DND-41 (cell line): ENCODE measurements around the gene ONECUT1.

Source experiments
- ATAC-seq: fragments of 200-7000 bp; cut with Tn5 transposase; 3 replicates; pipeline ENCODE4 v1.9.1; 2021; ENCODE audit warnings: low read depth; ENCODE audit not compliant: insufficient read depth
- DNase-seq: peaks from one replicate; pipeline ENCODE4 v3.0.0-alpha.2; 2020
- H2AFZ ChIP-seq: 2 replicates; pipeline ENCODE4 v1.6.0; 2012; ENCODE audit warnings: low read depth, low read length
- H3K27ac ChIP-seq: 2 replicates; pipeline ENCODE4 v1.5.1; 2012; ENCODE audit warnings: low read length, inconsistent platforms
- H3K27me3 ChIP-seq: fragments of 200-600 bp; sonication (generic); 2 replicates; pipeline ENCODE4 v1.6.0; 2012; ENCODE audit warnings: low read length, mild to moderate bottlenecking, inconsistent platforms; ENCODE audit not compliant: insufficient read depth, poor library complexity
- H3K36me3 ChIP-seq: 2 replicates; pipeline ENCODE4 v1.5.1; 2012; ENCODE audit warnings: low read length, inconsistent platforms; ENCODE audit not compliant: insufficient read depth
- H3K4me1 ChIP-seq: 2 replicates; pipeline ENCODE4 v1.5.1; 2012; ENCODE audit warnings: mild to moderate bottlenecking, low read length; ENCODE audit not compliant: insufficient read depth
- H3K4me2 ChIP-seq: 2 replicates; pipeline ENCODE4 v1.6.0; 2012; ENCODE audit warnings: mild to moderate bottlenecking, moderate library complexity, low read length, inconsistent platforms; ENCODE audit not compliant: insufficient read depth
- H3K4me3 ChIP-seq, 2 experiments: fragments of 200-600 bp in 1 of 2; shearing (Covaris generic) in 1 of 2; 2 replicates each; pipeline ENCODE4 v1.5.1; 2012 to 2016; ENCODE audit warnings: inconsistent platforms in 2 of 2, low read length in 2 of 2, mild to moderate bottlenecking in 2 of 2, low read depth in 1 of 2, moderate library complexity in 1 of 2
- H3K79me2 ChIP-seq: 2 replicates; pipeline ENCODE4 v1.6.0; 2012; ENCODE audit warnings: low read length, inconsistent platforms; ENCODE audit not compliant: insufficient read depth
- H3K9ac ChIP-seq: 2 replicates; pipeline ENCODE4 v1.6.0; 2012; ENCODE audit warnings: low read depth, mild to moderate bottlenecking, inconsistent platforms, low read length, moderate library complexity
- H3K9me3 ChIP-seq: 2 replicates; pipeline ENCODE4 v1.5.1; 2012; ENCODE audit warnings: low read length, moderate library complexity, mild to moderate bottlenecking, inconsistent platforms; ENCODE audit not compliant: insufficient read depth, severe bottlenecking
- H4K20me1 ChIP-seq: 2 replicates; pipeline ENCODE4 v1.6.0; 2012; ENCODE audit warnings: low read length; ENCODE audit not compliant: insufficient read depth
- EZH2 ChIP-seq: IDR thresholded peaks from 3 replicates; pipeline ENCODE4 v1.6.1; 2012; ENCODE audit warnings: borderline replicate concordance, low read depth, mild to moderate bottlenecking, moderate library complexity, low read length, inconsistent platforms; ENCODE audit not compliant: severe bottlenecking
- TF ChIP-seq, protein P1 (sequence below): IDR thresholded peaks from 2 replicates; pipeline ENCODE4 v1.5.1; 2012; ENCODE audit warnings: borderline replicate concordance, low read length, moderate library complexity, mild to moderate bottlenecking; ENCODE audit not compliant: poor library complexity, severe bottlenecking; ENCODE audit errors: extremely low read depth

Gene ONECUT1

GRCh38 chr15:52785672-52786406 lies 4.3 kb downstream of the ONECUT1 start:
- H3K4me2 ChIP-seq = no peak overlapping the region
- DNase-seq (no peak), ATAC-seq (no peak)
- H3K4me1 ChIP-seq = peaks cover 13% of the 10 kb centered on the region
- no peak overlapping the region for H3K4me3 ChIP-seq
- H3K9me3 ChIP-seq = peaks cover 2% of the 10 kb centered on the region
- H3K27ac ChIP-seq = no peak overlapping the region
- H4K20me1 ChIP-seq = no peaks in the 10 kb centered on the region
- no peak overlapping the region for H3K9ac ChIP-seq
- no peaks in the 10 kb centered on the region for H3K36me3 ChIP-seq
- H3K27me3 ChIP-seq = no peaks in the 10 kb centered on the region
- H3K79me2 ChIP-seq = no peaks in the 10 kb centered on the region
- H2AFZ ChIP-seq = no peak overlapping the region
- TF ChIP-seq, protein P1, sequence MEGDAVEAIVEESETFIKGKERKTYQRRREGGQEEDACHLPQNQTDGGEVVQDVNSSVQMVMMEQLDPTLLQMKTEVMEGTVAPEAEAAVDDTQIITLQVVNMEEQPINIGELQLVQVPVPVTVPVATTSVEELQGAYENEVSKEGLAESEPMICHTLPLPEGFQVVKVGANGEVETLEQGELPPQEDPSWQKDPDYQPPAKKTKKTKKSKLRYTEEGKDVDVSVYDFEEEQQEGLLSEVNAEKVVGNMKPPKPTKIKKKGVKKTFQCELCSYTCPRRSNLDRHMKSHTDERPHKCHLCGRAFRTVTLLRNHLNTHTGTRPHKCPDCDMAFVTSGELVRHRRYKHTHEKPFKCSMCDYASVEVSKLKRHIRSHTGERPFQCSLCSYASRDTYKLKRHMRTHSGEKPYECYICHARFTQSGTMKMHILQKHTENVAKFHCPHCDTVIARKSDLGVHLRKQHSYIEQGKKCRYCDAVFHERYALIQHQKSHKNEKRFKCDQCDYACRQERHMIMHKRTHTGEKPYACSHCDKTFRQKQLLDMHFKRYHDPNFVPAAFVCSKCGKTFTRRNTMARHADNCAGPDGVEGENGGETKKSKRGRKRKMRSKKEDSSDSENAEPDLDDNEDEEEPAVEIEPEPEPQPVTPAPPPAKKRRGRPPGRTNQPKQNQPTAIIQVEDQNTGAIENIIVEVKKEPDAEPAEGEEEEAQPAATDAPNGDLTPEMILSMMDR = no peak
- TF ChIP-seq EZH2 = no peak

DNA sequence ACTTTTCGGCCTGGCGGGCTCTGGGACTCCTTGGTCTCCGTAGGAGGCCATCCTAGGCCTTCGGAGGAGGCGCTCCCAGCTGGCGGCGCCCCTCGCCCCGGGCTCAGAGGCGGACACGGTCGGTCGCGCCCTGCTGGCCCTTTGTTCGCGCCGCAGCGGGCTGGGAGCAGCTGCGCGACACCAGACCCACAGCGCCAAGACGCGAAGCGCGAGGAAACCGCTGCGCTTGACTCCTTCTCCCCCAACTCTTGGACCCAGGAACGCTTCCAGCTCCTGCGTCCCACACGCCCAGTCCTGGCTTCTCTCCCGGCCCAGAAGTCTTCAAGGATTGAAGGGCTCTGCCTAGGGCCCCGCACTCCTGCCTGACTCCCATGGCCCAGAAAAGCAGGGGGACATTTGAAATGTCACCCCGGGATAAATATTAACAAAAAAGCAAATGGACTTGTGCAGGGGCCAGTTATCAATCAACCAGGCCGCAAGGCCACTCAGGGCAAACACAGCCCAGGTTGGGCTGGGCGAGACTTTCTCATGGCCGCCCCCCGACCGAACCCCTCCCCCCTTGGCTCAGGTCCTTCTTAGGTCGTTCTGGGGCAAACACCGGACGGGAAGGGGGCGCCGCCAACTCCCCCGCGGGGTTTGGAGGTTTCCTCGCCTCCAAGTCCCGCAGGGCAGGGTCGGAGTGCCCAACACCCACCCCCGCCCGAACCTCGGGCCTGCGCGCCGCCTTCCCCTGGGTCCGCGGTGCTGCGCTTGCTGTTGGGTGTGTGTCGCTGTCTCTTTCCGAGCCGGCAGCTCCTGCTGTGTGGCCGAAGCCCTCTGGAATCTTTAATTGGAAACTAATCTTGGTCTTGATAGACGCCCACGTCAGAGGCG lies 5.1 kb downstream of the ONECUT1 start:
- peaks cover 2% of the 10 kb centered on the region for H3K9me3 ChIP-seq
- no peaks in the 10 kb centered on the region for H3K27me3 ChIP-seq
- no peak overlapping the region for H3K4me2 ChIP-seq
- H3K36me3 ChIP-seq = no peaks in the 10 kb centered on the region
- ATAC-seq = no peak
- H3K79me2 ChIP-seq = no peaks in the 10 kb centered on the region
- H3K4me3 ChIP-seq = no peak overlapping the region
- TF ChIP-seq EZH2 = no peak
- TF ChIP-seq, protein P1 = no peak
- H3K27ac ChIP-seq = no peak overlapping the region
- H3K9ac ChIP-seq = no peak overlapping the region
- peaks cover 8% of the 10 kb centered on the region for H3K4me1 ChIP-seq
- H2AFZ ChIP-seq = no peak overlapping the region
- DNase-seq = no peak
- H4K20me1 ChIP-seq = no peaks in the 10 kb centered on the region

DNA sequence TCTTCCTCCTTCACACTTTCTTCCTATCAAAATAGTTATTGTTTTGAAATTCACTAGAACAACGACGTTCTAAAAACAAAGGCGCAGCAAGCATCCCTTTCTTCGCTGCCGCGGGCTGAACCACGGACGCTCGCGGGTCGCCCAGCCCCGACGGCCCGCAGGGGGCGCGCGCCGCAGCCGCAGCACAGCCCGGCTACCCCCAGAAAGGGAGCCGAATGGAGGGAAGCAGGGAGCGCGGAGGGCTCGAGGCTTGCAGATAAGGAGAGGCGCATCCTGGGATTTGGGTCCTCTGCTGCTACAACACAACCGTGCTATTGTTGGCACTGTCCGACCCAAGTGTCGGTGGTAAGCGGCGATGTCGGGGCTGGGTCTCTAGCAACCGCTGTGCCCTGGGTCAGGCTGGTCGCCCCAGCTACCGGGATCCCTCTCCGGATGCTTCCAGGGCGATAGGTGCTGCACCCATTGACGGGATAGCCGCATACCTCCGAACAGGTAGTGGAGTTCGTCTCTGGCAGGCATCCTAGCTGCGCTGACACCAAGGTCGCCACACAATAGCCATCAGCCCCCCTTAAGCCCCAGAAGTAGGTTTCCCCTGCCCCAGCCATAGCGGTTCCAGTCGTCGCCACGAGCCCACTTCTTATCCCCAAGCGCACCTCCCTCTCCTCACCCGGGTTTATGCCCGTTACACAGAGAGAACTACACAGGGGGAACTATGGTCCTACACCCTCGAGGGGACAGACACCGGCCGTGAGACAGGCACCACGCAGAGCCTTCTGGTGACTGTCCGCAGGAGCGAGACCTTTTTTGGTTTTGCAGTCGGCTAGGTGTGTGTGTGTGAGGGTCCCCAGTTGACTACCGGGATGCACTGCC lies 6.0 kb downstream of the ONECUT1 start:
- no peak for TF ChIP-seq EZH2
- TF ChIP-seq, protein P1 = no peak
- H3K27me3 ChIP-seq = no peaks in the 10 kb centered on the region
- no peak overlapping the region for H3K4me2 ChIP-seq
- H3K4me3 ChIP-seq = no peak overlapping the region
- ATAC-seq = no peak
- no peak overlapping the region for H2AFZ ChIP-seq
- no peaks in the 10 kb centered on the region for H3K36me3 ChIP-seq
- H4K20me1 ChIP-seq = no peaks in the 10 kb centered on the region
- no peak for DNase-seq
- peaks cover under 1% of the 10 kb centered on the region; the same call in 1 of the 2 replicates for H3K4me1 ChIP-seq
- H3K9ac ChIP-seq = no peak overlapping the region
- H3K79me2 ChIP-seq = no peaks in the 10 kb centered on the region
- peaks cover 2% of the 10 kb centered on the region for H3K9me3 ChIP-seq
- no peak overlapping the region for H3K27ac ChIP-seq
